Heart left ventricle (tissue), 13 donors: Measurements from ENCODE around the gene ZNG1A.

Experiments used
- POLR2A ChIP-seq, 2 donors: fragments of 450-650 bp; IDR thresholded peaks; one replicate each; pipeline ENCODE4 v1.6.1; 2017; ENCODE audit warnings: antibody characterized with exemption in 2 of 2, mild to moderate bottlenecking in 2 of 2, moderate library complexity in 2 of 2
- TF ChIP-seq, protein P1 (sequence below), 12 donors: fragments of 200-600 bp; sonication (generic) in 4 of 12; IDR thresholded peaks; one replicate each; pipeline versions ENCODE4 v1.5.0 to v1.8.0; 2018 to 2022; ENCODE audit warnings: antibody characterized with exemption in 12 of 12, mild to moderate bottlenecking in 5 of 12
- donor health status: ischemic (EF 13 %, LVEDD 7.1; RV severe dilation, severe dysfunction).
- donor health status: DM: no; HTN: yes; CAD: no.
- donor health status: DM: no; HTN: no; CAD: no.
- donor health status: ischemic (EF 25% LVEDD 6.9; RV normal size, moderate dysfunction).
- donor health status: ischemic (EF 25% LVEDD 5.7; RV mildly dilated, moderate dysfunction).
- donor health status: ischemic (EF 35%, LVEDD 5.7; RV mildly dilated, moderate dysfunction).
- donor health status: nonischemic (EF 11% LVEDD 7.7; RV severe dilation, severe dysfunction).
- donor health status: DM: yes; HTN: yes; CAD: no.
- donor health status: PGD.
- donor health status: ischemic (EF 29% LVEDD 5.4; RV normal size, mild dysfunction).
- donor health status: nonischemic (EF 23%, LVEDD 6.1; RV moderate dilation, normal function).

DNA sequence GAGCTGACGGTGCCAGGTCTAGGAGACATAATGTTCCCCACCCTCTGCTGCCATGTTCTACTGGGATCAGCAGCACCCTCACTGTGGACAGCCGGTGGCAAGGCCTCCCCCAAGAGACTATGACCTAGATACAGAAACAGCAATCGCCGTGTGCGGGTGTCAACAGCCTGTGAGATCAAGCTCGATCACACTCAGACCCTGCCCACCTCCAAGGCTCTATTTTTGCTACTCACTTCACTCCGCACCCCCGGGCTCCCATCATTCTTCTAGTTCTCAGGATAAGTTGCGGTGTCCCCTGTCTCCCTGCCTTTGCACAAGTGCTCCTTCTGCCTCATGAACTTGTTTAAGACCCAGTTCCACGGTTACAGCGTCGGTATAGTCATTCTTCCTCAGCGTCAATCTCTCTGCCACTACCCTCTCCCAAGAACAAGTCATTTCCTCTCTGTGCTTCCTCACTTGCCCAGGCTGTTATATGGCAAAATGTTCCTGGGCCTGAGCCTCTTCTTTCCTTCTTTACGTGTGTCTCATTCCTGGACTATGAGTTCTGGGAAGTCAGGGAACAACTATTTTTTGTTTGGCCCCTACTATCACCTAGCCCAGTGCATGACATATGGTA is 30.4 kb upstream of the ZNG1A start:
- no peak for TF ChIP-seq POLR2A (IDR thresholded peaks at IDR 0.05)
- TF ChIP-seq, protein P1, sequence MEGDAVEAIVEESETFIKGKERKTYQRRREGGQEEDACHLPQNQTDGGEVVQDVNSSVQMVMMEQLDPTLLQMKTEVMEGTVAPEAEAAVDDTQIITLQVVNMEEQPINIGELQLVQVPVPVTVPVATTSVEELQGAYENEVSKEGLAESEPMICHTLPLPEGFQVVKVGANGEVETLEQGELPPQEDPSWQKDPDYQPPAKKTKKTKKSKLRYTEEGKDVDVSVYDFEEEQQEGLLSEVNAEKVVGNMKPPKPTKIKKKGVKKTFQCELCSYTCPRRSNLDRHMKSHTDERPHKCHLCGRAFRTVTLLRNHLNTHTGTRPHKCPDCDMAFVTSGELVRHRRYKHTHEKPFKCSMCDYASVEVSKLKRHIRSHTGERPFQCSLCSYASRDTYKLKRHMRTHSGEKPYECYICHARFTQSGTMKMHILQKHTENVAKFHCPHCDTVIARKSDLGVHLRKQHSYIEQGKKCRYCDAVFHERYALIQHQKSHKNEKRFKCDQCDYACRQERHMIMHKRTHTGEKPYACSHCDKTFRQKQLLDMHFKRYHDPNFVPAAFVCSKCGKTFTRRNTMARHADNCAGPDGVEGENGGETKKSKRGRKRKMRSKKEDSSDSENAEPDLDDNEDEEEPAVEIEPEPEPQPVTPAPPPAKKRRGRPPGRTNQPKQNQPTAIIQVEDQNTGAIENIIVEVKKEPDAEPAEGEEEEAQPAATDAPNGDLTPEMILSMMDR (IDR thresholded peaks at IDR 0.05) = no peak
